SIG-M5 treated with dmso at 0.1 percent for 504 hours (cell line): ENCODE data around the gene EMC8.

Source experiments
- DNase-seq: peaks from one replicate; lab custom pipeline; 2025; ENCODE audit not compliant: unreplicated experiment; lab: John Stamatoyannopoulos, UW

The EMC8 gene

GRCh38 chr16:85757341-85757822 is 42.0 kb downstream of the EMC8 start:
- DNase-seq: no peak

- DNase-seq: no peak
Measured at GRCh38 chr16:85755929-85756768, 43.2 kb downstream of the EMC8 start.

- no peak for DNase-seq
Measured at GRCh38 chr16:85754413-85754812, 44.9 kb downstream of the EMC8 start.

- no peak for DNase-seq
Measured at GRCh38 chr16:85753976-85754375, 45.4 kb downstream of the EMC8 start.

- DNase-seq: no peak
Measured at GRCh38 chr16:85753559-85753958, 45.8 kb downstream of the EMC8 start.

GRCh38 chr16:85752511-85753420 is 46.6 kb downstream of the EMC8 start:
- DNase-seq: no peak

- no peak for DNase-seq
Measured at GRCh38 chr16:85751698-85752501, 47.4 kb downstream of the EMC8 start.

GRCh38 chr16:85750827-85751697 is 48.3 kb downstream of the EMC8 start, which contains the start of gene C16orf74:
TSS of gene C16orf74 (minus strand) at chr16:85751096. CDS start at chr16:85735217, 15,879 bp downstream.
- DNase-seq: peak; percentile 36

GRCh38 chr16:85750146-85750826 is 49.1 kb downstream of the EMC8 start:
- DNase-seq: peak; percentile 71

GRCh38 chr16:85749771-85750145 is 49.6 kb downstream of the EMC8 start:
- no peak for DNase-seq

GRCh38 chr16:85746460-85747215 is 52.7 kb downstream of the EMC8 start:
- DNase-seq: peak; percentile 59

GRCh38 chr16:85738923-85739715 is 60.2 kb downstream of the EMC8 start:
- DNase-seq: no peak

- no peak for DNase-seq
Measured at GRCh38 chr16:85736921-85737320, 62.4 kb downstream of the EMC8 start.

- no peak for DNase-seq
Measured at GRCh38 chr16:85735946-85736345, 63.4 kb downstream of the EMC8 start.

GRCh38 chr16:85735225-85735635 is 64.1 kb downstream of the EMC8 start:
- no peak for DNase-seq

GRCh38 chr16:85734311-85735017 is 64.9 kb downstream of the EMC8 start:
- no peak for DNase-seq

GRCh38 chr16:85733839-85734170 is 65.5 kb downstream of the EMC8 start:
- DNase-seq: peak; percentile 69
